NCI-H1092 treated with DMSO at 0.1 percent for 48 hours (cell line): ENCODE results near the gene RFNG.

ENCODE experiments used
- DNase-seq: peaks from one replicate; lab custom pipeline; 2025; lab: John Stamatoyannopoulos, UW

Gene RFNG

GRCh38 chr17:82025401-82026107 is 26.1 kb downstream of the RFNG start:
- DNase-seq: no peak

- DNase-seq: no peak
These were observed 26.8 kb downstream of the RFNG start for GRCh38 chr17:82024859-82025258.

- peak; percentile 51 for DNase-seq
These were observed 28.0 kb downstream of the RFNG start for GRCh38 chr17:82023447-82024241.

GRCh38 chr17:82022981-82023446 is 28.6 kb downstream of the RFNG start, which contains the start of gene LRRC45:
TSS of gene LRRC45 (plus strand) at chr17:82023305. CDS start at chr17:82023644, 339 bp downstream.
- DNase-seq: peak; percentile 100

GRCh38 chr17:82022310-82022980 is 29.2 kb downstream of the RFNG start, which contains the start of gene CENPX:
TSS of gene CENPX (minus strand) at chr17:82022878. CDS start at chr17:82022861, 17 bp downstream.
- no peak for DNase-seq

GRCh38 chr17:82021900-82022309 is 29.7 kb downstream of the RFNG start:
- DNase-seq: no peak

- DNase-seq: peak; percentile 35
These were observed 30.3 kb downstream of the RFNG start for GRCh38 chr17:82021107-82021899.

GRCh38 chr17:82020572-82021106 is 31.0 kb downstream of the RFNG start:
- no peak for DNase-seq

- DNase-seq: peak; percentile 25
These were observed 31.7 kb downstream of the RFNG start for GRCh38 chr17:82019690-82020571.

GRCh38 chr17:82018989-82019689 is 32.5 kb downstream of the RFNG start:
- DNase-seq: no peak

- no peak for DNase-seq
These were observed 33.2 kb downstream of the RFNG start for GRCh38 chr17:82018152-82018988.

- no peak for DNase-seq
These were observed 33.9 kb downstream of the RFNG start for GRCh38 chr17:82017612-82018151.

GRCh38 chr17:82016875-82017459 is 34.6 kb downstream of the RFNG start:
- DNase-seq: no peak

GRCh38 chr17:82016061-82016874 is 35.3 kb downstream of the RFNG start:
- no peak for DNase-seq

GRCh38 chr17:82015311-82015971 is 36.2 kb downstream of the RFNG start:
- no peak for DNase-seq

GRCh38 chr17:82014971-82015310 is 36.7 kb downstream of the RFNG start:
- no peak for DNase-seq

GRCh38 chr17:82014432-82014831 is 37.2 kb downstream of the RFNG start:
- DNase-seq: no peak
